Fibroblast of lung (primary cell): Measurements from ENCODE around the gene TEX19. TPM values are rescaled to one million over a fixed set of nuclear protein-coding genes. Genes with fewer than 3 reads are reported as not detected.

Source experiments
- DNase-seq, 2 donors: peaks; one replicate each; pipeline versions ENCODE4 v3.0.0 to v3.0.0-alpha.2; 2010; ENCODE audit warnings: low read depth in 2 of 2
- H2AFZ ChIP-seq: 2 replicates; pipeline ENCODE4 v1.5.1; 2012; ENCODE audit warnings: low read length, control low read depth, inconsistent platforms
- H3K27ac ChIP-seq: 2 replicates; pipeline ENCODE4 v1.5.1; 2011; ENCODE audit warnings: low read length, control low read depth; ENCODE audit not compliant: insufficient read depth
- H3K27me3 ChIP-seq: 2 replicates; pipeline ENCODE4 v1.5.1; 2011; ENCODE audit warnings: mild to moderate bottlenecking, low read length; ENCODE audit not compliant: control insufficient read depth, insufficient read depth
- H3K36me3 ChIP-seq: 2 replicates; pipeline ENCODE4 v1.5.1; 2011; ENCODE audit warnings: low read length; ENCODE audit not compliant: control insufficient read depth, insufficient read depth
- H3K4me1 ChIP-seq: 2 replicates; pipeline ENCODE4 v1.5.1; 2011; ENCODE audit warnings: low read length; ENCODE audit not compliant: control insufficient read depth, insufficient read depth; ENCODE audit errors: extremely low read depth
- H3K4me2 ChIP-seq: 2 replicates; pipeline ENCODE4 v1.5.1; 2011; ENCODE audit warnings: low read length, control low read depth; ENCODE audit not compliant: insufficient read depth; ENCODE audit errors: extremely low read depth
- H3K4me3 ChIP-seq, 4 experiments: fragments of 200-600 bp in 1 of 4; sonication (generic) in 1 of 4; replicated peaks in 1 of 4; 2 replicates each; pipeline ENCODE4 v1.5.1; 2011 to 2016; ENCODE audit warnings: low read length in 4 of 4, low read depth in 3 of 4, mild to moderate bottlenecking in 3 of 4, control low read depth in 2 of 4, inconsistent platforms in 1 of 4, mixed read lengths in 1 of 4; ENCODE audit not compliant: insufficient read depth in 1 of 4; ENCODE audit errors: control extremely low read depth in 1 of 4
- H3K79me2 ChIP-seq: 2 replicates; pipeline ENCODE4 v1.5.1; 2012; ENCODE audit warnings: mild to moderate bottlenecking, low read length, inconsistent platforms; ENCODE audit not compliant: control insufficient read depth, insufficient read depth
- H3K9ac ChIP-seq: 2 replicates; pipeline ENCODE4 v1.5.1; 2011; ENCODE audit warnings: mild to moderate bottlenecking, low read length, control low read depth; ENCODE audit not compliant: insufficient read depth
- H3K9me3 ChIP-seq: 2 replicates; pipeline ENCODE4 v1.5.1; 2012; ENCODE audit warnings: low read depth, low read length; ENCODE audit not compliant: control insufficient read depth, insufficient read depth
- H4K20me1 ChIP-seq: 2 replicates; pipeline ENCODE4 v1.5.1; 2011; ENCODE audit warnings: low read length; ENCODE audit not compliant: control insufficient read depth, insufficient read depth; ENCODE audit errors: extremely low read depth
- CTCF ChIP-seq, 2 donors: IDR thresholded peaks in 1 of 2; conservative IDR thresholded peaks in 1 of 2; 1 replicate in 1 of 2; 2 replicates in 1 of 2; pipeline ENCODE4 v1.5.1; 2011 to 2012; ENCODE audit warnings: low read length in 2 of 2, control low read depth in 1 of 2, inconsistent platforms in 1 of 2, low read depth in 1 of 2, mild to moderate bottlenecking in 1 of 2
- EZH2 ChIP-seq: IDR thresholded peaks from 2 replicates; pipeline ENCODE4 v1.5.1; 2012; ENCODE audit warnings: low read length, control low read depth, mild to moderate bottlenecking; ENCODE audit errors: missing control alignments
- polyA plus RNA-seq, 2 donors: library from polyadenylated mRNA; depleted of rRNA in 1 of 2; stranded (reverse) in 1 of 2; unstranded in 1 of 2; fragments of >200 nt; gene quantifications; 2 replicates each; pipeline ENCODE4 v1.2.1, GENCODE V29; 2011 to 2012; ENCODE audit warnings: missing spikeins in 1 of 2
- total RNA-seq: library from RNA; depleted of rRNA; stranded (reverse); fragments of >200 nt; gene quantifications from 2 replicates; pipeline ENCODE4 v1.2.1, GENCODE V29; 2014

TEX19 gene
- total and polyA plus RNA-seq, 2 donors (not counting 1 experiment from before 2014, with no cell fraction given) = 0.05 to 0.17 TPM

- H3K27ac ChIP-seq = no peak overlapping the region
- TF ChIP-seq CTCF (conservative IDR thresholded peaks at IDR 0.05 in 1 of 2, IDR thresholded peaks at IDR 0.05 in 1 of 2; ENCODE audit: low read depth in 1 of 2, low read length in 2 of 2) (no peak), EZH2 (no peak)
- peaks cover 13% of the 10 kb centered on the region for H3K4me1 ChIP-seq
- no peak overlapping the region for H3K9ac ChIP-seq
- H3K4me3 ChIP-seq = no peak overlapping the region
- H3K27me3 ChIP-seq = no peaks in the 10 kb centered on the region
- H3K36me3 ChIP-seq = no peaks in the 10 kb centered on the region
- H2AFZ ChIP-seq = no peak overlapping the region
- no peaks in the 10 kb centered on the region for H3K79me2 ChIP-seq
- DNase-seq = no peak
- H3K9me3 ChIP-seq = no peaks in the 10 kb centered on the region
- no peaks in the 10 kb centered on the region for H4K20me1 ChIP-seq
- H3K4me2 ChIP-seq = no peak overlapping the region
Measured at GRCh38 chr17:82328994-82329507, 30.0 kb upstream of the TEX19 start.

DNA sequence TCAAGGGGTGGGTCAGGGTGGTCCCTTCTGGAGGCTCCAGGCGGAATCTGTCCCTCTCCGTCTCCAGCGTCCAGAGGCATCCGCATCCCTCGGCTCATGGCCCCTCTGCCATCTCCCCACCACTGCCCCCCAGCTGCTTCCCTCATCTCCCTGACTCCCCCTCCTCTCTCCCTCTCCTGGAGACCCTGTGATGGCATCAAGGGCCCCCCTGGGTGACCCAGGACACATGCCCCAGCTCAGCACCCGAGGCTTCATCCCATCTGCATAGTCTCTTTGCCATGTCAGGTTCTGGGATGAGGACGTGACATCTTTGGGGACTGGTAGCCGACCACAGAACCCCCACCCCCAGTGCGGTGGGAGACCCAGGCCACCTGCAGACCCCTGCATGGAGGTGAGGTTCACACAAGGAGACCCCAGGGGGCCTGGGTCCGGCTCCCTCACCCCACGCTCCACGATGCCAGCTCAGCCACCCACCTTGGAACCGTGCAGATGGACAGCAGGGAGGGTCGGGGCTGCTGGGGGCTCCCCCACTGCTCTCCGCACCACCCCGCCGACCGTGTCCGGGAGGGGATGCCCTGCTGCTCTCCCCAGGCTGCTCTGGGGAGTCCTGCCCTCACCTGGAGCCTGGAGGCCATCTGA lies 29.2 kb upstream of the TEX19 start:
- Histone ChIP-seq H2AFZ (no peak overlapping the region), H3K9ac (no peak overlapping the region), H3K4me1 (peaks cover 21% of the 10 kb centered on the region), H3K27me3 (no peaks in the 10 kb centered on the region), H3K9me3 (no peaks in the 10 kb centered on the region), H3K27ac (no peak overlapping the region), H4K20me1 (no peaks in the 10 kb centered on the region), H3K4me3 (no peak overlapping the region), H3K36me3 (no peaks in the 10 kb centered on the region), H3K4me2 (peak overlapping the region; percentile 68), H3K79me2 (no peaks in the 10 kb centered on the region)
- no peak for DNase-seq
- no peak for TF ChIP-seq CTCF (conservative IDR thresholded peaks at IDR 0.05 in 1 of 2, IDR thresholded peaks at IDR 0.05 in 1 of 2; ENCODE audit: low read depth in 1 of 2, low read length in 2 of 2)
- TF ChIP-seq EZH2 = no peak

GRCh38 chr17:82330322-82331239 lies 28.5 kb upstream of the TEX19 start:
- peak; percentile 41 to 75 for DNase-seq
- Histone ChIP-seq H2AFZ (no peak overlapping the region), H3K9ac (no peak overlapping the region), H3K36me3 (no peaks in the 10 kb centered on the region), H3K4me3 (no peak overlapping the region), H3K4me1 (peaks cover 22% of the 10 kb centered on the region), H3K4me2 (peak overlapping the region; percentile 68), H4K20me1 (no peaks in the 10 kb centered on the region), H3K27ac (no peak overlapping the region), H3K79me2 (no peaks in the 10 kb centered on the region), H3K9me3 (no peaks in the 10 kb centered on the region), H3K27me3 (no peaks in the 10 kb centered on the region)
- TF ChIP-seq EZH2 (no peak), CTCF (conservative IDR thresholded peaks at IDR 0.05 in 1 of 2, IDR thresholded peaks at IDR 0.05 in 1 of 2; ENCODE audit: low read depth in 1 of 2, low read length in 2 of 2) (peak in 1 of 2 donors; percentile 4)
